NCI-H1930 (cell line): ENCODE data around the gene IFT27.

ENCODE experiments used
- DNase-seq, 2 experiments: peaks; one replicate each; lab custom pipeline; 2025; lab: John Stamatoyannopoulos, UW

IFT27 gene

DNA sequence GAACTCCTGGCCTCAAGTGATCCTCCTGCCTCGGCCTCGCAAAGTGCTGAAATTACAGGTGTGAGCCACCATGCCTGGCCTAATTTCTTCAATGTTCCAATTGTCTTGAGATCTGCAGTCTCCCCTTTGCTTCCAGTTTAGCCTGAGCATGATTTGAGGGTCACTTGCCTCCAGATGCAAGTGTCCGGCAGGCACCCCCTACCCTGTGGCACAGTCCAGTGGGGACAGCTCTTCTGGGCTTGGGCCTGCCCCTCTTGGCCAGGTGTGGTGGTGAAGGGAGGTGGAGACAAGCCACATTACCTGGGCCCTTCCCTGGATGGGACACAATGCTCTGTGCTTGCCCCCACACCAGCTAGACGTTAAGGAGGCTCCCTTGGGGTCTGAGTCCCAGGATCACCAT is 51.1 kb downstream of the IFT27 start:
- no peak for DNase-seq

DNA sequence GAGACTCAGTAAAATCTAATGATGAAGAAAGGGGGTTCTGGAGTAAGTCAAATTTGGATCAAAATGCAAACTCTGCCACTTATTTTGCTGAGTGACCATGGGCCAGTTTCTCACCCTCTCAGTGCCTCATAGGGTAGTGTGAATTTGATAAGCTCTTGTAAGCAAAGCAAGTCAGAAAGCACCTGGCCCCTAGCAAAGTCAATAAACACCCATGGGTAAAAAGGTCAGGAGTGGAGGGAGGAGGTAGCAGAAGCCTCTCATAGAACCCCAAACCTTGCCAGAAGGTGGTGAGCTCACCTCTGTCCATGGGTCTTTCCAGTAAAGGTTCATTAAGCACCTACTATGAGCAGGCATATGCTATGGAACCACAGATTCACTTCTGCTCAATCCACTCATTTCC is 53.9 kb downstream of the IFT27 start:
- DNase-seq: no peak

DNA sequence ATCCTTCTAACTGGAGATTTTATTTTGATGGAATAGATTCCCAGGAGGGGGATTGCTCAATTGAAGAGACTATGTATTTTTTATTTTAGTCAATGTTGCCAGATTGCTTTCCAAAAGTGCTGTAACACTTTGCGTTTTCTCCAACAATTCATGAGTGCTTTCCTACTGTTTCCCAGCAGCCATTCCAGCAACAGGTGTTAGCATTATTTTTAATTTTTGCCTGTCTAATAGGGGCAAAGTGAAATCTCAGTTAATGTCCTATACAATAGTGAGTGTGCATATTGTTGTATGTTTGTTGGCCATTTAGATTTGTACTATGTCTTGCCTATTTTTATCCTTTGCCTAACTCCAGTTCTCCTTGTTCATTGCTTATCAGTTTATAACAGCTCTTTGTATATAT is 60.3 kb downstream of the IFT27 start:
- DNase-seq: no peak

DNA sequence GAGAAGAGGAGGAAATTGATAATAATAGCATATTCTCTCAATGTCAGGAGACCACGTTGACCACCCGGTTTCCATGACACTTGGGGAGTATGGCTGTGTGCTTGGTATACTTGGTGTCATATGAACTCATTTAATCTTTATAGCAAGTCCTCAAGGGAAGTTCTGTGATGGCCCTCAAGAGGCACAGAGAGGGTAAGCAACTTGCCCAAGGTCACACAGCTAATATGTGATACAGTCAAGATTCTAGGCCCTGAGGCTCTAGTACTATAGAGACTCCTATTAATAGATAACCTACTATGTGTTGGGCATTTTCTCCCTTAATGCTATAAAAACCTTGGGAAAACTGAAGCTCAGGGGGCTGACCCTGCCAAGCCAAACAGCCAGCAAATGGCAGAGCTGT is 61.8 kb downstream of the IFT27 start:
- no peak for DNase-seq

DNA sequence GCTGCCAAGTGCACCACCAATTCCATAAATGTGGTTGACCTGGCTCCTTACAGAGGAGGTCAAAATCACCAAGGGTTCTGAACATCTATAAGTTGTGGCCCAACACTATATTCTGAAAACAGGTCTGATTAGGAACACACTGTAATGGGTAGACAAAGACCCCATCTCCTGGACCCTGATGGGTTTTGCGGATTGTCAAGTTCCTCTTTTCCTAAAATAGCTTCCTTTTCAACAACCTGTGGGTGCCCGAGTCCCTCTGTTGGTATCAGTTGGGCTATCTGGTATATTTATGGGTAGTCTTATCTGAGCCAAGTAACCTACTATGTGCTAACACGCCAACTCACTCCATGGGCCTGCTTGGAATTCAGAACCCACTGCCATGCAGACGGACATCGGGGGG is 62.5 kb downstream of the IFT27 start:
- DNase-seq: no peak
